Smooth muscle cell (in vitro differentiated cells): Measurements from ENCODE around the gene P2RY2. TPM values are rescaled to one million over a fixed set of nuclear protein-coding genes. Genes with fewer than 3 reads are reported as not detected.
"Not testable (repeated sequence)": the region's sequence is repeated elsewhere in the genome, so short reads cannot be mapped to it uniquely, and the experiment has no call there.

Experiments used
- DNase-seq: peaks from one replicate; lab custom pipeline; 2025; ENCODE audit not compliant: unreplicated experiment; lab: John Stamatoyannopoulos, UW
- H2AFZ ChIP-seq: fragments of 200-600 bp; sonication (generic); 2 replicates; pipeline ENCODE4 v1.6.0; 2016; ENCODE audit warnings: antibody characterized with exemption, low read depth, mild to moderate bottlenecking
- H3F3A ChIP-seq: fragments of 200-600 bp; sonication (generic); 2 replicates; pipeline ENCODE4 v1.6.0; 2017; ENCODE audit warnings: antibody characterized with exemption, low read depth
- H3K27ac ChIP-seq: fragments of 200-600 bp; sonication (generic); 2 replicates; pipeline ENCODE4 v1.5.1; 2016; ENCODE audit warnings: low read depth, mild to moderate bottlenecking
- H3K27me3 ChIP-seq: fragments of 200-600 bp; sonication (generic); 2 replicates; pipeline ENCODE4 v1.6.1; 2016; ENCODE audit warnings: low read depth, mild to moderate bottlenecking
- H3K36me3 ChIP-seq: fragments of 200-600 bp; sonication (generic); 2 replicates; pipeline ENCODE4 v1.5.1; 2016; ENCODE audit warnings: low read depth
- H3K4me1 ChIP-seq: fragments of 200-600 bp; sonication (generic); 2 replicates; pipeline ENCODE4 v1.5.1; 2016; ENCODE audit warnings: low read depth
- H3K4me2 ChIP-seq: fragments of 200-600 bp; sonication (generic); 2 replicates; pipeline ENCODE4 v1.6.0; 2016; ENCODE audit warnings: mild to moderate bottlenecking
- H3K4me3 ChIP-seq: fragments of 200-600 bp; sonication (generic); 2 replicates; pipeline ENCODE4 v1.5.1; 2016; ENCODE audit warnings: mild to moderate bottlenecking
- H3K79me2 ChIP-seq: fragments of 200-600 bp; sonication (generic); 2 replicates; pipeline ENCODE4 v1.6.0; 2016; ENCODE audit warnings: low read depth, mild to moderate bottlenecking
- H3K9ac ChIP-seq: fragments of 200-600 bp; sonication (generic); 2 replicates; pipeline ENCODE4 v1.6.0; 2016; ENCODE audit warnings: low read depth
- H3K9me3 ChIP-seq: fragments of 200-600 bp; sonication (generic); replicated peaks from 2 replicates; pipeline ENCODE4 v1.5.1; 2016; ENCODE audit warnings: low read depth
- H4K20me1 ChIP-seq: fragments of 200-600 bp; sonication (generic); 2 replicates; pipeline ENCODE4 v1.6.0; 2016; ENCODE audit warnings: low read depth
- WGBS: methylation state at CpG from one replicate; pipeline ENCODE4 v1.1.7; 2016; ENCODE audit warnings: low lambda C conversion rate; 5-methylcytosine and 5-hydroxymethylcytosine counted together
- polyA plus RNA-seq: library from polyadenylated mRNA; unstranded; fragments of >200 nt; fragmentation: Nextera tagmentation; extraction: Ambion mirVana; gene quantifications from 2 replicates; pipeline ENCODE4 v1.2.1, GENCODE V29; 2016
- total RNA-seq: library from RNA; depleted of rRNA; stranded (reverse); fragments of >200 nt; gene quantifications from 2 replicates; pipeline ENCODE4 v1.2.3, GENCODE V29; 2014
- TF ChIP-seq, protein P1 (sequence below): fragments of 200-600 bp; sonication (generic); IDR thresholded peaks from 2 replicates; pipeline ENCODE4 v1.5.1; 2017; ENCODE audit warnings: borderline replicate concordance, mild to moderate bottlenecking, antibody characterized with exemption; ENCODE audit not compliant: insufficient read depth, poor library complexity, severe bottlenecking

The P2RY2 gene
- total and polyA plus RNA-seq, 2 experiments from 2014 or later: 5.8 TPM; not detected in 1

GRCh38 chr11:73229321-73229895 is 11.3 kb downstream of the P2RY2 start:
- 47% methylated on average over 11 of the region's 11 CpGs for WGBS
- Histone ChIP-seq H3K9ac (no peak overlapping the region), H3K79me2 (no peaks in the 10 kb centered on the region), H3F3A (no peaks in the 10 kb centered on the region), H3K4me3 (no peak overlapping the region), H3K4me2 (no peak overlapping the region), H4K20me1 (no peaks in the 10 kb centered on the region), H3K36me3 (no peaks in the 10 kb centered on the region), H2AFZ (peak overlapping the region; percentile 62), H3K9me3 (no peaks in the 10 kb centered on the region), H3K4me1 (no peaks in the 10 kb centered on the region), H3K27me3 (no peaks in the 10 kb centered on the region), H3K27ac (no peak overlapping the region)
- DNase-seq: no peak
- TF ChIP-seq, protein P1, sequence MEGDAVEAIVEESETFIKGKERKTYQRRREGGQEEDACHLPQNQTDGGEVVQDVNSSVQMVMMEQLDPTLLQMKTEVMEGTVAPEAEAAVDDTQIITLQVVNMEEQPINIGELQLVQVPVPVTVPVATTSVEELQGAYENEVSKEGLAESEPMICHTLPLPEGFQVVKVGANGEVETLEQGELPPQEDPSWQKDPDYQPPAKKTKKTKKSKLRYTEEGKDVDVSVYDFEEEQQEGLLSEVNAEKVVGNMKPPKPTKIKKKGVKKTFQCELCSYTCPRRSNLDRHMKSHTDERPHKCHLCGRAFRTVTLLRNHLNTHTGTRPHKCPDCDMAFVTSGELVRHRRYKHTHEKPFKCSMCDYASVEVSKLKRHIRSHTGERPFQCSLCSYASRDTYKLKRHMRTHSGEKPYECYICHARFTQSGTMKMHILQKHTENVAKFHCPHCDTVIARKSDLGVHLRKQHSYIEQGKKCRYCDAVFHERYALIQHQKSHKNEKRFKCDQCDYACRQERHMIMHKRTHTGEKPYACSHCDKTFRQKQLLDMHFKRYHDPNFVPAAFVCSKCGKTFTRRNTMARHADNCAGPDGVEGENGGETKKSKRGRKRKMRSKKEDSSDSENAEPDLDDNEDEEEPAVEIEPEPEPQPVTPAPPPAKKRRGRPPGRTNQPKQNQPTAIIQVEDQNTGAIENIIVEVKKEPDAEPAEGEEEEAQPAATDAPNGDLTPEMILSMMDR: no peak

- Histone ChIP-seq H3F3A (no peaks in the 10 kb centered on the region), H3K4me2 (no peak overlapping the region), H4K20me1 (no peaks in the 10 kb centered on the region), H3K27ac (no peak overlapping the region), H3K9ac (no peak overlapping the region), H3K4me1 (no peaks in the 10 kb centered on the region), H3K79me2 (no peaks in the 10 kb centered on the region), H2AFZ (peak overlapping the region; percentile 62), H3K27me3 (no peaks in the 10 kb centered on the region), H3K9me3 (no peaks in the 10 kb centered on the region), H3K36me3 (no peaks in the 10 kb centered on the region), H3K4me3 (no peak overlapping the region)
- WGBS: 79% methylated on average over 16 of the region's 16 CpGs
- TF ChIP-seq, protein P1: no peak
- no peak for DNase-seq
Observed at GRCh38 chr11:73229896-73230875, 12.1 kb downstream of the P2RY2 start.

GRCh38 chr11:73230931-73231330 is 12.8 kb downstream of the P2RY2 start:
- Histone ChIP-seq H3F3A (no peaks in the 10 kb centered on the region), H3K9ac (no peak overlapping the region), H3K4me2 (no peak overlapping the region), H3K79me2 (no peaks in the 10 kb centered on the region), H3K27me3 (no peaks in the 10 kb centered on the region), H3K4me3 (no peak overlapping the region), H4K20me1 (no peaks in the 10 kb centered on the region), H3K4me1 (no peaks in the 10 kb centered on the region), H3K9me3 (no peaks in the 10 kb centered on the region), H3K36me3 (no peaks in the 10 kb centered on the region), H2AFZ (no peak overlapping the region), H3K27ac (no peak overlapping the region)
- TF ChIP-seq, protein P1: no peak
- 97% methylated on average over 6 of the region's 7 CpGs for WGBS
- DNase-seq: no peak

DNA sequence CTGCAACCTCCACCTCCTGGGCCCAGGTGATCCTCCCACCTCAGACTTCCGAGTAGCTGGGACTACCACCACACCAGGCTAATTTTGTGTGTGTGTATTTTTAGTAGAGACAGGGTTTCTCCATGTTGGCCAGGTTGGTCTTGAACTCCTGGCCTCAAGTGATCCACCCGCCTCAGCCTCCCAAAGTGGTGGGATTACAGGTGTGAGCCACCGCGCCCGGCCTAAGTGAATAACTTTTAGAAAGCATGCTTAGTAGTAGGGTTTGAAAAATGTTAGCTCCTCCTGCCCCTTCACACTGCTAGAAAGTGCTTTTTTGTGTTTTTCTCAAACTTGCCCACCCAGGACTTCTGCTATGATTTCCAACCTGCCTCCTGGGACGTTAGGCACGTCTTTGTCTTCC is 14.4 kb downstream of the P2RY2 start:
- not testable (repeated sequence) for H3K27me3 ChIP-seq, H3F3A ChIP-seq, H4K20me1 ChIP-seq, H3K4me2 ChIP-seq, H3K4me1 ChIP-seq, H3K79me2 ChIP-seq, H2AFZ ChIP-seq, H3K9me3 ChIP-seq, H3K9ac ChIP-seq, H3K27ac ChIP-seq, DNase-seq, H3K4me3 ChIP-seq, H3K36me3 ChIP-seq
- 96% methylated on average over 7 of the region's 7 CpGs for WGBS
